K562 (cell line): ENCODE data around the gene CNNM2. TPM values are rescaled to one million over a fixed set of nuclear protein-coding genes. Genes with fewer than 3 reads are reported as not detected.
"Not testable (repeated sequence)": the region's sequence is repeated elsewhere in the genome, so short reads cannot be mapped to it uniquely, and the experiment has no call there.

Experiments used
- ATAC-seq: fragments of 200-7000 bp; cut with Tn5 transposase; 3 replicates; pipeline ENCODE4 v1.9.1; 2020; ENCODE audit warnings: moderate library complexity
- BruUV-seq: library from RNA; stranded (reverse); fragments of 400-500 nt; replicated peaks from 2 replicates; lab custom pipeline; 2021; lab: Mats Ljungman, UMichigan
- CTCF ChIA-PET: fragments of 300-600 bp; formaldehyde crosslinking; extraction: SDS; loops from one replicate; lab custom pipeline; 2021; ENCODE audit warnings: low intra/inter-chr PET ratio; lab: Yijun Ruan, JAX
- POLR2A ChIA-PET: fragments of 300-600, 350-650 bp; sonication (Branson Sonifier 250); formaldehyde crosslinking; extraction: SDS; loops from one replicate; lab custom pipeline; 2021; ENCODE audit warnings: antibody characterized with exemption, inconsistent platforms; lab: Yijun Ruan, JAX
- DNase-seq, 4 experiments: peaks; one replicate each; pipeline versions ENCODE4 v3.0.0 to v3.0.0-alpha.2; 2011 to 2018; ENCODE audit warnings: low spot score in 3 of 4, mixed read lengths in 3 of 4; ENCODE audit errors: extremely low read depth in 1 of 4
- FAIRE-seq: peaks from 2 replicates; lab custom pipeline; 2011; peaks lifted over from hg19 to GRCh38; lab: Jason Lieb, UNC
- H2AFZ ChIP-seq: 2 replicates; pipeline ENCODE4 v1.6.0; 2011; ENCODE audit warnings: low read depth, low read length, control low read depth, inconsistent platforms
- H3K27ac ChIP-seq: fragments of 200-600 bp; 3 replicates; pipeline ENCODE4 v1.8.0; 2011; ENCODE audit warnings: low read depth, mild to moderate bottlenecking, control low read depth, inconsistent platforms, low read length, moderate library complexity, mixed read lengths; ENCODE audit errors: extremely low read depth
- H3K27me3 ChIP-seq, 2 experiments: fragments of 300-600 bp in 1 of 2; 2 replicates in 1 of 2; 3 replicates in 1 of 2; pipeline versions ENCODE4 v1.6.0 to v1.8.0; 2011; ENCODE audit warnings: inconsistent platforms in 2 of 2, low read length in 2 of 2, mild to moderate bottlenecking in 1 of 2, mixed read lengths in 1 of 2, moderate library complexity in 1 of 2; ENCODE audit not compliant: control insufficient read depth in 2 of 2, insufficient read depth in 2 of 2
- H3K36me3 ChIP-seq: fragments of 300-600 bp; 3 replicates; pipeline ENCODE4 v1.8.0; 2011; ENCODE audit warnings: mild to moderate bottlenecking, low read length, inconsistent platforms; ENCODE audit not compliant: control insufficient read depth, insufficient read depth
- H3K4me1 ChIP-seq, 2 experiments: fragments of 200-600 bp in 1 of 2; replicated peaks in 1 of 2; 2 replicates in 1 of 2; 3 replicates in 1 of 2; pipeline versions ENCODE4 v1.5.1 to v1.8.0; 2011; ENCODE audit warnings: inconsistent platforms in 2 of 2, low read length in 2 of 2, mild to moderate bottlenecking in 1 of 2, mixed read lengths in 1 of 2, moderate library complexity in 1 of 2; ENCODE audit not compliant: control insufficient read depth in 2 of 2, insufficient read depth in 2 of 2
- H3K4me2 ChIP-seq: 2 replicates; pipeline ENCODE4 v1.6.1; 2011; ENCODE audit warnings: low read length, control low read depth, inconsistent platforms, mixed read lengths; ENCODE audit not compliant: insufficient read depth
- H3K4me3 ChIP-seq: fragments of 200-600 bp; sonication (generic), shearing (Covaris generic); 2 replicates; pipeline ENCODE4 v1.5.1; 2016; ENCODE audit warnings: control low read depth, inconsistent platforms
- H3K79me2 ChIP-seq: fragments of 200-600 bp; 3 replicates; pipeline ENCODE4 v1.8.0; 2011; ENCODE audit warnings: low read length, inconsistent platforms; ENCODE audit not compliant: control insufficient read depth, insufficient read depth
- H3K9ac ChIP-seq, 2 experiments: 2 replicates each; pipeline versions ENCODE4 v1.6.0 to v1.6.1; 2011; ENCODE audit warnings: low read depth in 2 of 2, low read length in 2 of 2, control low read depth in 1 of 2, inconsistent platforms in 1 of 2, mild to moderate bottlenecking in 1 of 2, mixed read lengths in 1 of 2; ENCODE audit not compliant: insufficient read depth in 1 of 2
- H3K9me1 ChIP-seq: one replicate; pipeline ENCODE4 v1.6.0; 2011; ENCODE audit warnings: inconsistent platforms, mild to moderate bottlenecking, low read length, moderate library complexity; ENCODE audit not compliant: control insufficient read depth, insufficient read depth
- H3K9me3 ChIP-seq: replicated peaks from 2 replicates; pipeline ENCODE4 v1.5.1; 2011; ENCODE audit warnings: low read depth, low read length, inconsistent platforms; ENCODE audit not compliant: control insufficient read depth, insufficient read depth
- H4K20me1 ChIP-seq: replicated peaks from 2 replicates; pipeline ENCODE4 v1.6.1; 2011; ENCODE audit warnings: low read length, inconsistent platforms, mixed read lengths; ENCODE audit not compliant: control insufficient read depth, insufficient read depth
- POLR2A ChIP-seq: fragments of 450-650 bp; conservative IDR thresholded peaks from 2 replicates; pipeline ENCODE4 v1.6.1; 2016
- TAF1 ChIP-seq: IDR thresholded peaks from 2 replicates; pipeline ENCODE4 v1.6.1; 2011; ENCODE audit warnings: mild to moderate bottlenecking, low read length, moderate library complexity; ENCODE audit not compliant: insufficient read depth, control insufficient read depth, severe bottlenecking; ENCODE audit errors: extremely low read depth
- ZC3H11A ChIP-seq: IDR thresholded peaks from 2 replicates; pipeline ENCODE4 v1.6.1; 2012; ENCODE audit warnings: low read depth, low read length, improper control_type of control experiment
- WGBS: fragments of 100-300 bp; shearing (Covaris generic); methylation state at CpG from one replicate; pipeline ENCODE4 v1.1.6; 2016; ENCODE audit warnings: low coverage, mixed read lengths; ENCODE audit not compliant: insufficient coverage; ENCODE audit errors: missing lambda C conversion rate; 5-methylcytosine and 5-hydroxymethylcytosine counted together
- in situ Hi-C: fragments of 300-500 bp; cut with MboI; formaldehyde crosslinking; loops from 4 replicates; pipeline ENCODE4 v1.15.0; 2018; ENCODE audit warnings: inconsistent platforms, mixed read lengths
- intact Hi-C: fragments of 100-400 bp; cut with micrococcal nuclease; formaldehyde crosslinking; loops from 2 replicates; pipeline ENCODE4 v1.14.2; 2022
- polyA plus RNA-seq, 8 experiments: library from polyadenylated mRNA; depleted of rRNA in 4 of 8; stranded (reverse) in 5 of 8; unstranded in 3 of 8; fragments of >200 nt; fragmentation: Nextera tagmentation in 2 of 8; fragmentation: Illumina TruSeq in 1 of 8; extraction: Ambion mirVana in 2 of 8; extraction: Trizol in 1 of 8; gene quantifications; 2 replicates each; pipeline versions ENCODE4 v1.2.1 to v1.2.3, GENCODE V29; 2011 to 2014; ENCODE audit warnings: inconsistent platforms in 1 of 8, missing spikeins in 1 of 8
- total RNA-seq, 7 experiments: library from RNA; depleted of rRNA in 6 of 7; stranded (reverse); fragments of >200 nt in 6 of 7; fragmentation: Illumina TruSeq in 2 of 7; extraction: Trizol in 2 of 7; gene quantifications; 2 replicates each; pipeline versions ENCODE4 v1.2.1 to v1.2.3, GENCODE V29; 2011 to 2021; ENCODE audit warnings: low replicate concordance in 1 of 7
- TF ChIP-seq, protein P1 (sequence below): fragments of 200-800 bp; sonication (Bioruptor generic); IDR thresholded peaks from 2 replicates; pipeline ENCODE4 v1.6.1; 2017; ENCODE audit warnings: missing genetic modification characterization, missing compliant biosample characterization
- TF ChIP-seq, protein P2 (sequence below), 2 experiments: fragments of 450-650 bp; formaldehyde crosslinking in 1 of 2; IDR thresholded peaks; 2 replicates each; pipeline versions ENCODE4 v1.4.0 to v1.6.1; 2014 to 2020; ENCODE audit warnings: mild to moderate bottlenecking in 2 of 2, borderline replicate concordance in 1 of 2, low read depth in 1 of 2

CNNM2 gene
- total and polyA plus RNA-seq, 9 of the 15 experiments (the other 6 are each of a cell fraction or from before 2014, with no cell fraction given): 0.21 to 5.0 (median 1.3) TPM

DNA sequence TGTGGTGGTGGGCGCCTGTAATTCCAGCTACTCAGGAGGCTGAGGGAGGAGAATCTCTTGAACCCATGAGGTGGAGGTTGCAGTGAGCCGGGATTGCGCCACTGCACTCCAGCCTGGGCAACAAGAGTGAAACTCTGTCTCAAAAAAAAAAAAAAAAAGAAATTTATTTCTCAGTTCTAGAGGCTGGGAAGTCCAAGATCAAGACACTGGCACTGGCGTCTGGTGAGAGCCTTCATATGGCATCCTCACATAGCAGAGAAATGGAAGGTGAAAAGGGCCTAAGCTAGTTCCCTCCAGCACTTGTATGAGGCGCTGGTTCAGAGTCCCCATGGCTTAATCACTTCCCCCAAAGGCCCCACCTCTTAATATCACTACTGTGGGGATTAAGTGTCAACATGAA lies 10.3 kb downstream of the CNNM2 start:
- in situ Hi-C loops: loop anchor here (5.0 kb wide), 1 partner anchor 49 kb away; no protein-coding TSS in a partner anchor
- 91% methylated on average over 5 of the region's 5 CpGs for WGBS

DNA sequence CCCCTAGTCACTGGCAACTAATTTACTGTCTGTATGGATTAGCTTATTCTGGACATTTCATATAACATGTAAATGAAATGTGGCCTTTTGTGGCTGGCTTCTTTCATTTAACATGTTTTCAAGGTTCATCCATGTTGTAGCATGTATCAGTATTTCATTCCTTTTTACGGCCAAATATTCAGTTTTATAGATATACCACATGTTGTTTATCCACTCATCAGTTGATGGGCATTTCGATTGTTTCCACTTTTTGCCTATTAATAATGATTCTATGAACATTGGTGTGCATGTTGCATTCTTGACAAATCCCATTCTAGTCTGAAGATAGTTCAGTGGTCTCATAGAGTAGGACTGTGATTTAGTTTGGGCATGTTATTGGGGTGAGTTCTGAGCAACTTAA lies 12.6 kb downstream of the CNNM2 start:
- no peaks in the 10 kb centered on the region; the same call in 2 of the 3 replicates for H3K79me2 ChIP-seq
- WGBS: 47% methylated on average over 2 of the region's 2 CpGs
- H3K4me2 ChIP-seq: no peak overlapping the region
- no peak for FAIRE-seq
- BruUV-seq: no TSS peak
- no peak overlapping the region for H2AFZ ChIP-seq
- H3K27ac ChIP-seq: no peak overlapping the region
- POLR2A ChIA-PET: no interaction called here
- H3K27me3 ChIP-seq: no peaks in the 10 kb centered on the region
- no peak overlapping the region for H3K9ac ChIP-seq
- no peak overlapping the region for H3K4me3 ChIP-seq
- DNase-seq: no peak
- intact Hi-C loops: no loop called here
- no peaks in the 10 kb centered on the region for H4K20me1 ChIP-seq
- H3K36me3 ChIP-seq: no peaks in the 10 kb centered on the region
- peaks cover 4 to 6% of the 10 kb centered on the region in 2 experiments; a peak in 3 of 5 replicates for H3K4me1 ChIP-seq
- H3K9me1 ChIP-seq: no peaks in the 10 kb centered on the region
- CTCF ChIA-PET: no interaction called here
- in situ Hi-C loops: no loop called here
- ATAC-seq: no peak
- no peaks in the 10 kb centered on the region for H3K9me3 ChIP-seq
- TF ChIP-seq TAF1 (no peak), POLR2A (no peak), ZC3H11A (no peak)
- TF ChIP-seq, protein P1, sequence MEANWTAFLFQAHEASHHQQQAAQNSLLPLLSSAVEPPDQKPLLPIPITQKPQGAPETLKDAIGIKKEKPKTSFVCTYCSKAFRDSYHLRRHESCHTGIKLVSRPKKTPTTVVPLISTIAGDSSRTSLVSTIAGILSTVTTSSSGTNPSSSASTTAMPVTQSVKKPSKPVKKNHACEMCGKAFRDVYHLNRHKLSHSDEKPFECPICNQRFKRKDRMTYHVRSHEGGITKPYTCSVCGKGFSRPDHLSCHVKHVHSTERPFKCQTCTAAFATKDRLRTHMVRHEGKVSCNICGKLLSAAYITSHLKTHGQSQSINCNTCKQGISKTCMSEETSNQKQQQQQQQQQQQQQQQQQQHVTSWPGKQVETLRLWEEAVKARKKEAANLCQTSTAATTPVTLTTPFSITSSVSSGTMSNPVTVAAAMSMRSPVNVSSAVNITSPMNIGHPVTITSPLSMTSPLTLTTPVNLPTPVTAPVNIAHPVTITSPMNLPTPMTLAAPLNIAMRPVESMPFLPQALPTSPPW (CRISPR knock-in tag): no peak
- TF ChIP-seq, protein P2, sequence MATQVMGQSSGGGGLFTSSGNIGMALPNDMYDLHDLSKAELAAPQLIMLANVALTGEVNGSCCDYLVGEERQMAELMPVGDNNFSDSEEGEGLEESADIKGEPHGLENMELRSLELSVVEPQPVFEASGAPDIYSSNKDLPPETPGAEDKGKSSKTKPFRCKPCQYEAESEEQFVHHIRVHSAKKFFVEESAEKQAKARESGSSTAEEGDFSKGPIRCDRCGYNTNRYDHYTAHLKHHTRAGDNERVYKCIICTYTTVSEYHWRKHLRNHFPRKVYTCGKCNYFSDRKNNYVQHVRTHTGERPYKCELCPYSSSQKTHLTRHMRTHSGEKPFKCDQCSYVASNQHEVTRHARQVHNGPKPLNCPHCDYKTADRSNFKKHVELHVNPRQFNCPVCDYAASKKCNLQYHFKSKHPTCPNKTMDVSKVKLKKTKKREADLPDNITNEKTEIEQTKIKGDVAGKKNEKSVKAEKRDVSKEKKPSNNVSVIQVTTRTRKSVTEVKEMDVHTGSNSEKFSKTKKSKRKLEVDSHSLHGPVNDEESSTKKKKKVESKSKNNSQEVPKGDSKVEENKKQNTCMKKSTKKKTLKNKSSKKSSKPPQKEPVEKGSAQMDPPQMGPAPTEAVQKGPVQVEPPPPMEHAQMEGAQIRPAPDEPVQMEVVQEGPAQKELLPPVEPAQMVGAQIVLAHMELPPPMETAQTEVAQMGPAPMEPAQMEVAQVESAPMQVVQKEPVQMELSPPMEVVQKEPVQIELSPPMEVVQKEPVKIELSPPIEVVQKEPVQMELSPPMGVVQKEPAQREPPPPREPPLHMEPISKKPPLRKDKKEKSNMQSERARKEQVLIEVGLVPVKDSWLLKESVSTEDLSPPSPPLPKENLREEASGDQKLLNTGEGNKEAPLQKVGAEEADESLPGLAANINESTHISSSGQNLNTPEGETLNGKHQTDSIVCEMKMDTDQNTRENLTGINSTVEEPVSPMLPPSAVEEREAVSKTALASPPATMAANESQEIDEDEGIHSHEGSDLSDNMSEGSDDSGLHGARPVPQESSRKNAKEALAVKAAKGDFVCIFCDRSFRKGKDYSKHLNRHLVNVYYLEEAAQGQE (IDR thresholded peaks at IDR 0.05; ENCODE audit: borderline replicate concordance): no peak
- TF ChIP-seq, protein P2 (CRISPR knock-in tag; IDR thresholded peaks at IDR 0.05; ENCODE audit: low read depth): no peak

More for the DNA sequence above, 10.3 kb downstream of the CNNM2 start:
- intact Hi-C loops: loop anchor here (10.0 kb wide), 1 partner anchor 56 kb away; no protein-coding TSS in a partner anchor
- BruUV-seq, H2AFZ ChIP-seq, CTCF ChIA-PET, H3K79me2 ChIP-seq, H3K36me3 ChIP-seq, ATAC-seq, H3K27ac ChIP-seq, H4K20me1 ChIP-seq, H3K4me2 ChIP-seq, H3K4me1 ChIP-seq, POLR2A ChIA-PET, H3K4me3 ChIP-seq, H3K27me3 ChIP-seq, DNase-seq, H3K9ac ChIP-seq, H3K9me3 ChIP-seq, FAIRE-seq, H3K9me1 ChIP-seq: not testable (repeated sequence)
